GOT3 (cell line): ENCODE measurements around the gene RDH13.
"Not testable (repeated sequence)": the region's sequence is repeated elsewhere in the genome, so short reads cannot be mapped to it uniquely, and the experiment has no call there.

Experiments used
- DNase-seq: peaks from one replicate; lab custom pipeline; 2025; ENCODE audit warnings: mixed read lengths; lab: John Stamatoyannopoulos, UW

The RDH13 gene

GRCh38 chr19:55062735-55063491 lies at the start of gene RDH13:
RDH13 (minus strand) TSS chr19:55063148; CDS start chr19:55063032, 116 bp downstream.
- DNase-seq = peak; percentile 78

DNA sequence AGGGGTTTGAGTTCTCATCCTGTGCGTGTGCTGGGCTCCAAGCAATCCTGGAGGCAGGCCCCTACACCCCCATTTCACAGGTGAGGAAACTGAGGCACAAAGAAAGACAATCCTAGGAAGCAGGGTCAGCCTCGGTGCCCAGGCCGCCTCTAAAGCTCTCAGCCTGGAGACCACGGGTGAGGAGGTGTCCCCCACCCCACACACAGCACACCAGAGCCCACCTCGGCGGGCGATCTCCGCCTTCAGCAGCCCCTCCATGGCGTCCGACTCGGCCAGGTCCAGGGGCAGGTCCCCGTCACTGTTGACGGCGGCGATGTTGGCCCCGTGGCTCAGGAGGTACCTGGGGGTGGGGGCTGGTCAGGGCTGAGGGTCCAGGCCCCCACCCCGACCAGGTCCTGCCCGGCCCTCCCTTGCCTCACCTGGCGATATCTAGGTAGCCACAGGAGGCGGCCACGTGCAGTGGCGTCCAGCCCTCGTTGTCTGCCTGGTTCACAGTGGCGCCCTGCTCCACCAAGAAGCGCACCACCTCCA lies 49.4 kb upstream of the RDH13 start:
- no peak for DNase-seq

- no peak for DNase-seq
These were observed 48.4 kb upstream of the RDH13 start for GRCh38 chr19:55111238-55111831.

- no peak for DNase-seq
These were observed 46.8 kb upstream of the RDH13 start for GRCh38 chr19:55109527-55110291.

DNA sequence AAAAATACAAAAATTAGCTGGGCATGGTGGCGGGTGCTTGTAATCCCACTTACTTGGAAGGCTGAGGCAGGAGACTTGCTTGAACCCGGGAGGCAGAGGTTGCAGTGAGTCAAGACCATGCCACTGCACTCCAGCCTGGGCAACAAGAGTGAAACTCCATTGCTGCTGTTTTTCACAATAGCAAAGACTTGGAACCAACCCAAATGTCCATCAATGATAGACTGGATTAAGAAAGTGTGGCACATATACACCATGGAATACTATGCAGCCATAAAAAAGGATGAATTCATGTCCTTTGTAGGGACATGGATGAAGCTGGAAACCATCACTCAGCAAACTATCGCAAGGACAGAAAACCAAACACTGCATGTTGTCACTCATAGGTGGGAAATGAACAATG lies 44.3 kb upstream of the RDH13 start:
- DNase-seq = not testable (repeated sequence)

- DNase-seq = no peak
These were observed 43.6 kb upstream of the RDH13 start for GRCh38 chr19:55106591-55106990.

DNA sequence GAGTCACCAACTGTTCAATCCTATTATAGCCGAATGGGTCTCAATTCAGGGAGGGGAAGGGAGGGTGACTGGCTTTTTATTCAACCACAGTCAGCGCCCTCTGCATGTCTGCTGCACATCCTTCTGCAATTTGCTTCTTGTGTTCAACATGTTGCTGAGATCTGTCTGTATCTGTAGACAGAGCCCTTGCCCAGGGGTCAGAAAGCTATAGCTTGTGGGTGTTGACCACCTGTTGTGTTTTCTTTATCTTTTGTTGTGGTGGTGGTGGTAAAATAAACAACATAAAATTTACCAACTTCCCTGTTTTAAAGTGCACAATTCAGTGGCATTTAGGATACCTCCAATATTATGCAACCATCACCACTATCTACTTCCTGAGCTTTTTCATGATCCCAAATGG lies 42.3 kb upstream of the RDH13 start:
- no peak for DNase-seq

DNA sequence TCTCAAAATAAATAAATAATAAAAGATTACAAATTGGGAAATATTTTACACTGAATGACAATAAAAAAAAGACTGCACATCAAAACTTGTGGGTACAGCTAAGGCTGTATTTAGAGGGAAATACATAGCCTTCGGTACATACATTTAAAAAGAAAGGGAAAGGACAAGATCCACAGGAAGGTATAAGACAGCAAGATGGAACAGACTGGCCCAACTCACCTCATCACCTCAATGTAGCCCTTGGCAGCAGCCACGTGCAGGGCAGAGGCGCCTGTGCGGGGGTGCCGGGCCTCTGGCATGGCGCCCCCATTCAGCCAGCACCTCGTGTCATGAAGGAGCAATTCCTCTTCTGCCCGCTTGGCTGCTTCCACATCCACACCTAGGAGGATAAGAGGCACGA lies 40.2 kb upstream of the RDH13 start:
- DNase-seq = no peak

DNA sequence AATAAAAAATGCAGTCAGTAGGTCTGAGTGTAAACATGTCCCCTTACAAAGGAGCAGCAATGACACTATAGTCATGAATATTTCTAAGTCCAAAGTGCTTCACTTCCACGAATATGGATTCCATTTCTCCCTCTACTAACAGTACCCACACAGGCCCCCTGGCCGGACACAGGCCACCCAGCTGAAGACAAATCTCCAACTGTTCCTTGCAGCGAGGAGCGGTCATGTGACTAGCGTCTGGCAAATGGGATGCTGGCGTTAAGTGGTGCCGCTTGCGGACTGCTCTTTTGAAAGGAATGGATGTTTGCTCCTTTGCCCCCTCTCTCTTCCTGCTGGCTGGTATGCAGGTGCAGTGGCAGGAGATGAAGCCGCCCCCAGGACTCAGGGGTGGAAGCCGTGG lies 38.3 kb upstream of the RDH13 start:
- DNase-seq = no peak

DNA sequence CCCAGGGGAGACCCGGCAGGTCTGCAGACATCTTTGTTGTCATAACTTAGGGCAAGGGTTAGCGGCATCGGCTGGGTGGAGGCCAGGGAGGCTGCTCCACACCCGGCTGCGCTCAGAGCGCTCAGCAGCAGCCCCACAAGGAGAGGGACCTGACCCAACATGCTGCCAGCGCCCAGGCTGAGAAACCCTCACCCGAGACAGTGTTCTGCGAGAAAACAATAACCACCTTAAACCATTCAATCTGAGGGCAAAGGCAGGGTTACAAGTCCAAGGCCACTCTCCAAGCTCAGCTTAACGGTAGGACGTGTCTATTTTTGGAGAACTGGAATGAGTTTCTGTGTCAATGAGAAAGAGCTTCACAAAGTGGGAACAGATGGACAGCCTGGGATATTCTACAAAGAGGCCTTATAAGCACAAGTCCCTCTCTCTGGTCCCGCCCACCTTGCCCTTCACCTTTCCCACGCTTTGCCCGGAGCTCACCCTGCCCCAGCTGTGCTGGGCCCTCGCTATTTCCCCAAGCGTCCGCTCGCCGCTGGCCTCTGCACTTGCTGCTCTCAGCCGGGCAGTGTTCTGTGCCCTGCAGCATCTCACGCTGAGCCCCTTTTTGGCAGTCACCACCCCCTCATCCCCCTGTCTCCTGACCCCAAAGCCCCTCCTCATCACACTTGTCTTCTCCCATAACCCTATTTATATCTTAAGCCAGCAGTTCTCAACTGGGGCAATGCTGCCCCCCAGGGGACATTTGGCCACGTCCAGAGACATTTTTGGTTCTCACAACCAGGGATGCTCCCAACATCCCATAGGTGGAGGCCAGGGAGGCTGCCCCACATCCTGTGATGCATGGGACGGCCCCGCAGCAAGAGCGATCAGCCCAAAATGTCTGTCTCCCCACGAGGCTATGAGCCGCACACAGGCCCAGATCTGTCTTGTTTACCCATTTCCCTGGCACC lies 36.9 kb upstream of the RDH13 start:
- no peak for DNase-seq

GRCh38 chr19:55098716-55099556 lies 36.0 kb upstream of the RDH13 start:
- no peak for DNase-seq

DNA sequence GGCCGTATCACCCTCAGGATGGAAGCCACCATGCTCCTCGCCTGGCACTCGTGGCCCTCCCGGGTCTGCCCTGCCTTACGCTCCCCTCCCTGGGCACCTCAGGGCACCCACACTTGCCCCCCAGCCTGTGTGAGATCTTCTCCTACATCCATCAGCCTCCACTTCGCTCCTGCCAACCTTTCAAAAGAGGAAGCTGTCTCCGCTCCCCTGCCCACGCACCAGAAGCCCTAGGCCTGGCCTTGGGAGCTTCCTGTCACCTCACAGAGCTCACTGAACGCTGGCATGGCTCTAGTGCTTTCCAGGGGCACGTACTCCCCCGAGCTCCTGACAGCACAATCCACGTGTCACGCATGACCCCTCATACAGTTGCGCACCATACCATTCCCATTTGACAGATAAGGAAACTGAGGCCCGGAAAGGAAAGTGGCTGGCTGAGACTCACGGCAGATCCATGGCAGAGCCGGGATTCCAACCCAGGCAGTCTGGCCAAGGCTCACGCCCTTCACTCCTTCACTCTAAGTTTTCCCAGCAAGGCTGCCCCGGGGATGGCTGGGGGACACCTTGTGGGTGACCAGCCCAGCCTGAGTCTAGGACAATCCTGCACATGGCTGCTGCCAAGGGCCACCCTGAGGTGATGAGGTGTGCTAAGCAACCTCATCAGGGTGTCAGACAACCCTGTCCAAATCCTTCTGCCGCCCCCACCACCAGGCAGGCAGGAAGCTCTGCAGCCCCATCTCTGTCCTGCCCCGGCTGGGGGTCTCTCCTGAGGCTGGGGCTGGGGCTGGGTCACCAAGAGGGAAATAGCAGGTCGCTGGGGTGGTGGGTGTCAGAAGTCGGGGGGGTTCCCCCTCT lies 35.1 kb upstream of the RDH13 start:
- DNase-seq = no peak

GRCh38 chr19:55096061-55096701 lies 33.2 kb upstream of the RDH13 start:
- no peak for DNase-seq

DNA sequence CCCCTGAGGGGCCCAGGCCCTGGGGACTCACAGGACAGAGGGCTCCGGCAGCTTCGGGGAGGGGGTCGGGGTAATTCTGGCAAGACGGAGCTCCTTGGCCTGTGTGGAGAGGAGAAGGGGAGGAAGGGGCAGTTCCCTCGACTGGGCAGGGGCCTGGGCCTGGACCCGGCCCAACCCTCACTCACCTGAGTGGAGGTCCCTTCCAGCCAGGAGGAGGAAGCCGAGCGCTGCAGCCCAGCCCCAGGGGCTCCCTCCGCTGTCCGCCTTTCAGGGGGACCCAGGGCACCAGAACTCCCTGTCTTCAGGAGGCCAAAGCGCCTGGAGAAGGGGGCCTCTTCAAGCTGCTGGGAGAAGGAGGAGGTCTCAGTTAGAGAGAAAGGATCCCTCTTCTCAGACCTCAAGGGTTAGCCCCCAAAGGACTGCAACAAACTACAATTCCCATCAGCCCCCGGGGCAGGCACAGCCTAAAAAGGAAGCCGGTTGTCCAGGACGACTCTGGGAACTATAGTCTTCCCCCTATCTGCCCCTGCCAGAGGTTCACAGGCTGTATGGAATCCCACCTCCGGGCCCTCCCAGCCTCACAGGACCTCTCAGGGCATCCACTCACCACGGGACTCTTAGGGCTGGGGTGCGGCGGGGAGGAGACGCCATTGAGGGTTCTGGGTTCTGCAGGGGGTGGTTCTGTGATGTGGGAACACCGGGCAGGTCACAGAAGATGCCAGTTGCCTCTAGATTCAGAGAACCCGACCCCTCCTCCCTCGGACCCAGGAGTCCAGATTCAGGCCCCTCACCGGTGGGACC lies 32.5 kb upstream of the RDH13 start:
- no peak for DNase-seq

DNA sequence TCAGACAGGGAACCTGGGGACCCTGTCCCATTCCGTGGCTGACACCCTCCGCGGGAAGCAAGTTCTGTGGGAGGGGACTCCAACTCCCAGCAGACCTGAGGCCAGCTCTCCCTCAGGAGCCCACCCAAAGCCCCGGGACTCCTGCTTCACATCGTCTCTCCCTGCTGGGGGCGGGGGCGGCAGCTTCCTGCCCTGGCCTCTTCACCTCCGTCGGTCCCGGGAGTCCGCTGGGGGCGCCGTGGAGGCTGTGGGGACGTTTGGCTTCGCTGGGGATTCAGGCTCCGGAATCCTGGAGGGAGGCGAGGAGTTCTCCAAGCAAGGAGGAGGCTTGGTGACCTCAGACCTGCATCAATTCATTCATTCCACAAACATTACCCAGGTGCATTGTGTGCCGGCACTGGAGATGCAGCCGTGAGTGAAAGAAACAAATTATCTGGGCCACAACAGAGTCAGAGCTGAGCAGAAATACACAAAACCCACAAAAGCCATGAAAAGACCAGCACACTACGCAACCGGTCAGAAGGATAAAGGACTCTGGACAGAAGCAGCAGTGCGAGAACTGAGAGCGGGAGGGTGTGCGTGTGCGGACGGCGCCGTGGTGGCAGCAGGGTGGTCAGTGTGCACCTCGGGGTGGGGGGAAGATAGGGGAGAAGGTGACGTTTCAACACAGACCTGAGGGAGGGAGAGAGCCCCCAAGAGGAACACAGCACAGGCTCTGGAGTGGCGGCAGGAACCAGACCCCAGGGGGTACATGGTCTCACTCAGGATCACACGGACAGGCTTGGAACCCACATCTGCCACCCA lies 31.7 kb upstream of the RDH13 start:
- no peak for DNase-seq

GRCh38 chr19:55092423-55093318 lies 29.7 kb upstream of the RDH13 start:
- no peak for DNase-seq
